NCI-H1694 (cell line): ENCODE data around the gene TSTD1.
A peak's percentile ranks its signal among the peaks of the same experiment; 100 is the strongest.
"Not testable (repeated sequence)": the region's sequence is repeated elsewhere in the genome, so short reads cannot be mapped to it uniquely, and the experiment has no call there.

Source experiments
- DNase-seq: peaks from one replicate; lab custom pipeline; 2025; lab: John Stamatoyannopoulos, UW

TSTD1 gene

GRCh38 chr1:161068306-161069234 lies 29.8 kb upstream of the TSTD1 start:
- DNase-seq: no peak

- DNase-seq: no peak
Observed at GRCh38 chr1:161066694-161067093, 27.9 kb upstream of the TSTD1 start.

GRCh38 chr1:161065681-161066080 lies 26.9 kb upstream of the TSTD1 start:
- not testable (repeated sequence) for DNase-seq

GRCh38 chr1:161063936-161064335 lies 25.2 kb upstream of the TSTD1 start:
- not testable (repeated sequence) for DNase-seq

GRCh38 chr1:161061419-161061818 lies 22.7 kb upstream of the TSTD1 start:
- no peak for DNase-seq

- DNase-seq: no peak
Observed at GRCh38 chr1:161059293-161059692, 20.5 kb upstream of the TSTD1 start.

GRCh38 chr1:161054805-161055204 lies 16.0 kb upstream of the TSTD1 start:
- no peak for DNase-seq

GRCh38 chr1:161054232-161054631 lies 15.5 kb upstream of the TSTD1 start:
- no peak for DNase-seq

- no peak for DNase-seq
Observed at GRCh38 chr1:161052899-161053298, 14.1 kb upstream of the TSTD1 start.

- DNase-seq: no peak
Observed at GRCh38 chr1:161051219-161051618, 12.5 kb upstream of the TSTD1 start.

- DNase-seq: no peak
Observed at GRCh38 chr1:161048949-161049722, 10.4 kb upstream of the TSTD1 start.

- DNase-seq: no peak
Observed at GRCh38 chr1:161047436-161048420, 9.0 kb upstream of the TSTD1 start.

GRCh38 chr1:161046605-161047228 lies 8.0 kb upstream of the TSTD1 start:
- no peak for DNase-seq

- peak; percentile 98 for DNase-seq
Observed at GRCh38 chr1:161045736-161046604, 7.2 kb upstream of the TSTD1 start, which contains the start of gene USF1. USF1 (minus strand) TSS chr1:161045977; CDS start chr1:161043275, 2,702 bp downstream.

- DNase-seq: peak; percentile 37
Observed at GRCh38 chr1:161044908-161045735, 6.4 kb upstream of the TSTD1 start.

GRCh38 chr1:161044535-161044907 lies 5.8 kb upstream of the TSTD1 start:
- DNase-seq: no peak

GRCh38 chr1:161039546-161039945 lies 782 bp upstream of the TSTD1 start:
- no peak for DNase-seq

- no peak for DNase-seq
Observed at GRCh38 chr1:161039154-161039545, 386 bp upstream of the TSTD1 start.
